ENCODE data around the gene LATS2. TPM values are rescaled to one million over a fixed set of nuclear protein-coding genes. Genes with fewer than 3 reads are reported as not detected.
"Not testable (repeated sequence)": the region's sequence is repeated elsewhere in the genome, so short reads cannot be mapped to it uniquely, and the experiment has no call there.

Gene LATS2
- total RNA-seq, 2 experiments from 2014 or later = 1.6 TPM

- ATAC-seq (no peak), DNase-seq (no peak)
- POLR2A ChIA-PET = no interaction called here
- Mint-ChIP-seq H3K27me3 (peaks cover 15% of the 10 kb centered on the region), H3K4me1 (no peaks in the 10 kb centered on the region), H3K9me3 (ENCODE audit: low read depth) (no peaks in the 10 kb centered on the region), H3K36me3 (ENCODE audit: low read depth) (no peaks in the 10 kb centered on the region), H3K27ac (no peak overlapping the region), H3K4me3 (no peak overlapping the region)
- intact Hi-C loops (cut with DNase I, micrococcal nuclease) = loop anchor here (5.0 to 10.0 kb wide), 2 partner anchors 125 to 192 kb away; partner anchors contain the start of gene LATS2 (in 1 of the 2)
- CTCF ChIA-PET = interaction anchor here (0.6 to 1.1 kb wide), 2 partner anchors 111 to 781 kb away, joined by 3 read pairs; no protein-coding TSS in a partner anchor
These were observed 121.3 kb downstream of the LATS2 start for GRCh38 chr13:20940083-20940482.

GRCh38 chr13:20939662-20940061, 121.7 kb downstream of the LATS2 start:
- Mint-ChIP-seq H3K27me3 (peaks cover 10% of the 10 kb centered on the region), H3K4me1 (no peaks in the 10 kb centered on the region), H3K9me3 (ENCODE audit: low read depth) (no peaks in the 10 kb centered on the region), H3K27ac (no peak overlapping the region), H3K36me3 (ENCODE audit: low read depth) (no peaks in the 10 kb centered on the region), H3K4me3 (no peak overlapping the region)
- DNase-seq (no peak), ATAC-seq (no peak)
- intact Hi-C loops (cut with DNase I, micrococcal nuclease) = loop anchor here (5.0 to 10.0 kb wide), 2 partner anchors 125 to 193 kb away; partner anchors contain the start of gene LATS2 (in 1 of the 2)
- ChIA-PET POLR2A (no interaction called here), CTCF (interaction anchor here (1.1 kb wide), 1 partner anchor 111 kb away, joined by 3 read pairs; no protein-coding TSS in a partner anchor)

- H3K4me1 Mint-ChIP-seq = no peaks in the 10 kb centered on the region
- no peak for DNase-seq
- ChIA-PET POLR2A (no interaction called here), CTCF (no interaction called here)
- H3K27me3 Mint-ChIP-seq = peaks cover 5% of the 10 kb centered on the region
- H3K36me3 Mint-ChIP-seq (ENCODE audit: low read depth) = no peaks in the 10 kb centered on the region
- H3K27ac Mint-ChIP-seq = no peak overlapping the region
- H3K9me3 Mint-ChIP-seq (ENCODE audit: low read depth) = no peaks in the 10 kb centered on the region
- intact Hi-C loops (cut with DNase I, micrococcal nuclease) = no loop called here
- H3K4me3 Mint-ChIP-seq = no peak overlapping the region
- no peak for ATAC-seq
These were observed 123.1 kb downstream of the LATS2 start for GRCh38 chr13:20938302-20938701.

GRCh38 chr13:20927596-20928257, 133.7 kb downstream of the LATS2 start:
- ChIA-PET POLR2A (interaction anchor here (0.5 kb wide), 1 partner anchor 36 kb away, joined by 3 read pairs; no protein-coding TSS in a partner anchor), CTCF (interaction anchor here (1.3 to 8.3 kb wide), 3 partner anchors 9 to 436 kb away, joined by 3 to 64 read pairs (median 5); no protein-coding TSS in a partner anchor)
- Mint-ChIP-seq H3K36me3 (ENCODE audit: low read depth) (no peaks in the 10 kb centered on the region), H3K9me3 (ENCODE audit: low read depth) (no peaks in the 10 kb centered on the region), H3K27ac (no peak overlapping the region), H3K4me1 (no peaks in the 10 kb centered on the region), H3K27me3 (no peaks in the 10 kb centered on the region), H3K4me3 (no peak overlapping the region)
- ATAC-seq (no peak), DNase-seq (no peak)
- intact Hi-C loops (cut with DNase I, micrococcal nuclease) = loop anchor here (5.0 to 10.0 kb wide), 3 partner anchors 100 to 733 kb away; partner anchors contain the start of gene GJB2 (in 1 of the 2)

GRCh38 chr13:20925395-20925790, 136.0 kb downstream of the LATS2 start:
- not testable (repeated sequence) for H3K27me3 Mint-ChIP-seq; DNase-seq; H3K4me1 Mint-ChIP-seq; H3K9me3 Mint-ChIP-seq (ENCODE audit: low read depth); H3K4me3 Mint-ChIP-seq; H3K36me3 Mint-ChIP-seq (ENCODE audit: low read depth); ATAC-seq; H3K27ac Mint-ChIP-seq
- intact Hi-C loops (cut with DNase I, micrococcal nuclease) = loop anchor here (1.0 to 10.0 kb wide), 7 partner anchors 97 to 731 kb away; partner anchors contain the start of gene GJB2 (in 1 of the 2)
- ChIA-PET POLR2A (interaction anchor here (0.6 kb wide), 3 partner anchors 17 to 505 kb away, joined by 3 to 4 read pairs (median 4); no protein-coding TSS in a partner anchor), CTCF (interaction anchor here (0.6 to 8.3 kb wide), 21 partner anchors 9 to 611 kb away, joined by 3 to 64 read pairs (median 4); no protein-coding TSS in a partner anchor)

GRCh38 chr13:20924758-20925394, 136.5 kb downstream of the LATS2 start:
- peak; percentile 42 for ATAC-seq
- Mint-ChIP-seq H3K9me3 (ENCODE audit: low read depth) (no peaks in the 10 kb centered on the region), H3K27me3 (no peaks in the 10 kb centered on the region), H3K27ac (no peak overlapping the region), H3K4me3 (no peak overlapping the region), H3K4me1 (no peaks in the 10 kb centered on the region), H3K36me3 (ENCODE audit: low read depth) (no peaks in the 10 kb centered on the region)
- POLR2A ChIA-PET = interaction anchor here (0.5 to 0.6 kb wide), 3 partner anchors 16 to 212 kb away, joined by 3 to 4 read pairs (median 3); no protein-coding TSS in a partner anchor
- DNase-seq = peak; percentile 88
- intact Hi-C loops (cut with DNase I, micrococcal nuclease) = loop anchor here (1.0 to 10.0 kb wide), 8 partner anchors 97 to 743 kb away; partner anchors contain the start of gene GJB2 (in 1 of the 2)
- CTCF ChIA-PET = interaction anchor here (0.6 to 8.3 kb wide), 22 partner anchors 9 to 1291 kb away, joined by 3 to 64 read pairs (median 4); no protein-coding TSS in a partner anchor

- Mint-ChIP-seq H3K27ac (no peak overlapping the region), H3K36me3 (ENCODE audit: low read depth) (no peaks in the 10 kb centered on the region), H3K27me3 (no peaks in the 10 kb centered on the region), H3K4me1 (no peaks in the 10 kb centered on the region), H3K9me3 (ENCODE audit: low read depth) (no peaks in the 10 kb centered on the region), H3K4me3 (no peak overlapping the region)
- DNase-seq (no peak), ATAC-seq (no peak)
- CTCF ChIA-PET = interaction anchor here (0.7 to 8.3 kb wide), 7 partner anchors 61 to 431 kb away, joined by 3 to 64 read pairs (median 4); no protein-coding TSS in a partner anchor
- intact Hi-C loops (cut with DNase I, micrococcal nuclease) = loop anchor here in 1 of 2 experiments (10.0 kb wide), 1 partner anchor 728 kb away; the partner anchor contains the start of gene GJB2
- POLR2A ChIA-PET = no interaction called here
These were observed 138.1 kb downstream of the LATS2 start for GRCh38 chr13:20923272-20923671.

Other genes starting within 250 kb of the LATS2 start
- gene XPO4, start 158.8 kb downstream of the LATS2 start, total RNA-seq = 10 to 100 TPM; 22.8 to 26.4 TPM
- gene SAP18, start 78.5 kb upstream of the LATS2 start, total RNA-seq = 100 to 1,000 TPM; 253 to 258 TPM
- 10 to 100 TPM; 40.7 to 53.7 TPM for gene SKA3, start 115.0 kb upstream of the LATS2 start, total RNA-seq
- gene MRPL57, start 115.1 kb upstream of the LATS2 start, total RNA-seq = 10 to 100 TPM; 18.6 to 23.0 TPM

Data from activated CD4-positive, alpha-beta T cell treated with anti-CD3 and anti-CD28 coated beads for 36 hours (primary cell).